ENCODE measurements around the gene PRCD.

GRCh38 chr17:76560877-76561221 lies 21.0 kb downstream of the PRCD start:
- no peak for TF ChIP-seq ISL1 (CRISPR knock-in tag; IDR thresholded peaks at IDR 0.05)
- TF ChIP-seq PATZ1 (CRISPR knock-in tag; IDR thresholded peaks at IDR 0.05; ENCODE audit: borderline replicate concordance), result no peak
- TF ChIP-seq ZFP30 (CRISPR knock-in tag; IDR thresholded peaks at IDR 0.05), result no peak
- TF ChIP-seq ZNF565 (CRISPR knock-in tag; conservative IDR thresholded peaks at IDR 0.05; ENCODE audit: low read depth), result no peak
- TF ChIP-seq RARB (CRISPR knock-in tag; IDR thresholded peaks at IDR 0.05), result no peak
- no peak for TF ChIP-seq ZNF8 (CRISPR knock-in tag; IDR thresholded peaks at IDR 0.05)
- no peak for TF ChIP-seq ZNF70 (CRISPR knock-in tag; IDR thresholded peaks at IDR 0.05)
